Measurements from ENCODE around the gene NTM. TPM values are rescaled to one million over a fixed set of nuclear protein-coding genes. Genes with fewer than 3 reads are reported as not detected.

NTM gene
- total RNA-seq, 1 donor from 2014 or later: 4.3 TPM

- no peak for TF ChIP-seq CTCF (IDR thresholded peaks at IDR 0.05; ENCODE audit: unreplicated experiment)
- Mint-ChIP-seq H3K4me1 (ENCODE audit: low read depth) (peaks cover 2% of the 10 kb centered on the region), H3K27me3 (peaks cover 14% of the 10 kb centered on the region), H3K9me3 (ENCODE audit: low read depth) (no peaks in the 10 kb centered on the region), H3K27ac (no peak overlapping the region), H3K36me3 (ENCODE audit: insufficient read depth) (no peaks in the 10 kb centered on the region), H3K4me3 (ENCODE audit: low read depth) (no peak overlapping the region)
- no peak for DNase-seq (ENCODE audit: low spot score, unreplicated experiment)
Measured at GRCh38 chr11:131894615-131895544, 524.5 kb downstream of the NTM start.

GRCh38 chr11:131895865-131896264, 525.5 kb downstream of the NTM start:
- TF ChIP-seq CTCF (IDR thresholded peaks at IDR 0.05; ENCODE audit: unreplicated experiment): no peak
- H3K27ac Mint-ChIP-seq: no peak overlapping the region
- H3K36me3 Mint-ChIP-seq (ENCODE audit: insufficient read depth): no peaks in the 10 kb centered on the region
- no peaks in the 10 kb centered on the region for H3K9me3 Mint-ChIP-seq (ENCODE audit: low read depth)
- peaks cover 2% of the 10 kb centered on the region for H3K4me1 Mint-ChIP-seq (ENCODE audit: low read depth)
- DNase-seq (ENCODE audit: low spot score, unreplicated experiment): no peak
- H3K27me3 Mint-ChIP-seq: peaks cover 21% of the 10 kb centered on the region
- no peak overlapping the region for H3K4me3 Mint-ChIP-seq (ENCODE audit: low read depth)

GRCh38 chr11:131896978-131897615, 526.7 kb downstream of the NTM start:
- no peak overlapping the region for H3K4me3 Mint-ChIP-seq (ENCODE audit: low read depth)
- no peaks in the 10 kb centered on the region for H3K36me3 Mint-ChIP-seq (ENCODE audit: insufficient read depth)
- H3K27ac Mint-ChIP-seq: no peak overlapping the region
- peaks cover 21% of the 10 kb centered on the region for H3K27me3 Mint-ChIP-seq
- TF ChIP-seq CTCF (IDR thresholded peaks at IDR 0.05; ENCODE audit: unreplicated experiment): no peak
- DNase-seq (ENCODE audit: low spot score, unreplicated experiment): no peak
- H3K4me1 Mint-ChIP-seq (ENCODE audit: low read depth): peaks cover 2% of the 10 kb centered on the region
- no peaks in the 10 kb centered on the region for H3K9me3 Mint-ChIP-seq (ENCODE audit: low read depth)

- Mint-ChIP-seq H3K27ac (no peak overlapping the region), H3K4me3 (ENCODE audit: low read depth) (no peak overlapping the region)
- TF ChIP-seq CTCF (IDR thresholded peaks at IDR 0.05; ENCODE audit: unreplicated experiment): no peak
Measured at GRCh38 chr11:131897956-131898355, 527.5 kb downstream of the NTM start.

GRCh38 chr11:131898949-131899348, 528.5 kb downstream of the NTM start:
- no peaks in the 10 kb centered on the region for H3K9me3 Mint-ChIP-seq (ENCODE audit: low read depth)
- H3K36me3 Mint-ChIP-seq (ENCODE audit: insufficient read depth): no peaks in the 10 kb centered on the region
- peaks cover 15% of the 10 kb centered on the region for H3K4me1 Mint-ChIP-seq (ENCODE audit: low read depth)
- no peak overlapping the region for H3K4me3 Mint-ChIP-seq (ENCODE audit: low read depth)
- no peak overlapping the region for H3K27ac Mint-ChIP-seq
- no peak for DNase-seq (ENCODE audit: low spot score, unreplicated experiment)
- no peak for TF ChIP-seq CTCF (IDR thresholded peaks at IDR 0.05; ENCODE audit: unreplicated experiment)
- H3K27me3 Mint-ChIP-seq: peaks cover 14% of the 10 kb centered on the region

More at GRCh38 chr11:131897956-131898355, 527.5 kb downstream of the NTM start:
- DNase-seq (ENCODE audit: low spot score, unreplicated experiment): no peak
- peaks cover 18% of the 10 kb centered on the region for H3K27me3 Mint-ChIP-seq
- peaks cover 9% of the 10 kb centered on the region for H3K4me1 Mint-ChIP-seq (ENCODE audit: low read depth)
- no peaks in the 10 kb centered on the region for H3K36me3 Mint-ChIP-seq (ENCODE audit: insufficient read depth)
- H3K9me3 Mint-ChIP-seq (ENCODE audit: low read depth): no peaks in the 10 kb centered on the region
